Activated CD8-positive, alpha-beta T cell treated with anti-CD3 and anti-CD28 coated beads for 36 hours (primary cell): ENCODE results near the gene BBLN. TPM values are rescaled to one million over a fixed set of nuclear protein-coding genes. Genes with fewer than 3 reads are reported as not detected.
A peak's percentile ranks its signal among the peaks of the same experiment; 100 is the strongest.

Experiments used
- ATAC-seq: fragments of 200-7000 bp; cut with Tn5 transposase; one replicate; pipeline ENCODE4 v1.10.0; 2021; ENCODE audit warnings: mild to moderate bottlenecking, moderate library complexity
- CTCF ChIA-PET: fragments of 350-600 bp; sonication (Branson Sonifier 250); formaldehyde crosslinking; loops from one replicate; lab custom pipeline; 2021; ENCODE audit warnings: antibody characterized with exemption; lab: Charles Lee
- POLR2A ChIA-PET: fragments of 350-600 bp; sonication (Branson Sonifier 250); formaldehyde crosslinking; loops from one replicate; lab custom pipeline; 2021; ENCODE audit warnings: antibody characterized with exemption; lab: Charles Lee
- DNase-seq: peaks from one replicate; pipeline ENCODE4 v3.0.0-alpha.2; 2020
- H3K27ac Mint-ChIP-seq: one replicate; pipeline ENCODE4 v1.8.0; 2021; ENCODE audit warnings: mild to moderate bottlenecking, mixed read lengths
- H3K27me3 Mint-ChIP-seq: one replicate; pipeline ENCODE4 v1.8.0; 2021; ENCODE audit warnings: mixed read lengths
- H3K36me3 Mint-ChIP-seq: one replicate; pipeline ENCODE4 v1.8.0; 2021; ENCODE audit warnings: low read depth, mixed read lengths
- H3K4me1 Mint-ChIP-seq: one replicate; pipeline ENCODE4 v1.8.0; 2021; ENCODE audit warnings: low read depth, mixed read lengths
- H3K4me3 Mint-ChIP-seq: one replicate; pipeline ENCODE4 v1.8.0; 2021; ENCODE audit warnings: mild to moderate bottlenecking, moderate library complexity, mixed read lengths
- H3K9me3 Mint-ChIP-seq: one replicate; pipeline ENCODE4 v1.8.0; 2021; ENCODE audit warnings: mixed read lengths
- CTCF ChIP-seq: fragments of 200-600 bp; IDR thresholded peaks from one replicate; pipeline ENCODE4 v1.8.0; 2022; ENCODE audit warnings: antibody characterized with exemption, mild to moderate bottlenecking
- intact Hi-C: fragments of 100-400 bp; cut with micrococcal nuclease; formaldehyde crosslinking; loops from one replicate; pipeline ENCODE4 v1.10.0; 2022
- total RNA-seq, 2 experiments: library from RNA; stranded (reverse); gene quantifications; one replicate each; pipeline ENCODE4 v1.2.3, GENCODE V29; 2021

BBLN gene
- total RNA-seq, 2 experiments from 2014 or later = 127 to 132 TPM

GRCh38 chr9:128201441-128202369 is 41.6 kb downstream of the BBLN start:
- ChIA-PET CTCF (interaction anchor here (1.3 kb wide), 1 partner anchor 11 kb away, joined by 4 read pairs; the partner anchor contains the start of gene CIZ1), POLR2A (interaction anchor here (2.7 kb wide), 1 partner anchor 11 kb away, joined by 8 read pairs; the partner anchor contains the start of gene CIZ1)
- peaks cover 9% of the 10 kb centered on the region for H3K27me3 Mint-ChIP-seq
- peaks cover 18% of the 10 kb centered on the region for H3K4me1 Mint-ChIP-seq
- no peaks in the 10 kb centered on the region for H3K9me3 Mint-ChIP-seq
- TF ChIP-seq CTCF = no peak
- ATAC-seq (peak; percentile 37), DNase-seq (peak; percentile 24)
- intact Hi-C loops = no loop called here
- H3K36me3 Mint-ChIP-seq = no peaks in the 10 kb centered on the region
- no peak overlapping the region for H3K4me3 Mint-ChIP-seq
- H3K27ac Mint-ChIP-seq = peak overlapping the region; percentile 77

GRCh38 chr9:128202648-128203023 is 42.6 kb downstream of the BBLN start:
- Mint-ChIP-seq H3K4me3 (peak overlapping the region; percentile 62), H3K4me1 (peaks cover 18% of the 10 kb centered on the region), H3K36me3 (no peaks in the 10 kb centered on the region), H3K27me3 (peaks cover 9% of the 10 kb centered on the region), H3K27ac (peak overlapping the region; percentile 77), H3K9me3 (no peaks in the 10 kb centered on the region)
- ChIA-PET CTCF (no interaction called here), POLR2A (no interaction called here)
- TF ChIP-seq CTCF = no peak
- intact Hi-C loops = no loop called here
- ATAC-seq = no peak
- no peak for DNase-seq

GRCh38 chr9:128203024-128203706 is 43.1 kb downstream of the BBLN start, which contains the start of gene DNM1:
Gene DNM1 (plus strand): TSS chr9:128203379. CDS start chr9:128203471, 92 bp downstream.
- TF ChIP-seq CTCF = peak; percentile 95
- intact Hi-C loops = no loop called here
- ChIA-PET POLR2A (interaction anchor here (1.9 kb wide), 1 partner anchor 12 kb away, joined by 8 read pairs; the partner anchor contains the start of gene CIZ1), CTCF (interaction anchor here (0.7 to 1.1 kb wide), 6 partner anchors 9 to 158 kb away, joined by 3 to 6 read pairs (median 4); partner anchors contain the start of gene BBLN)
- no peaks in the 10 kb centered on the region for H3K36me3 Mint-ChIP-seq
- no peaks in the 10 kb centered on the region for H3K9me3 Mint-ChIP-seq
- peak within 1 kb of the TSS; percentile 77 for H3K27ac Mint-ChIP-seq
- peak within 1 kb of the TSS; percentile 62 for H3K4me3 Mint-ChIP-seq
- H3K27me3 Mint-ChIP-seq = peaks cover 9% of the 10 kb centered on the region
- H3K4me1 Mint-ChIP-seq = peaks cover 18% of the 10 kb centered on the region
- DNase-seq = peak; percentile 66
- peak; percentile 94 for ATAC-seq

GRCh38 chr9:128203707-128204551 is 43.9 kb downstream of the BBLN start:
- intact Hi-C loops = no loop called here

More at GRCh38 chr9:128203707-128204551, 43.9 kb downstream of the BBLN start:
- ChIA-PET POLR2A (interaction anchor here (1.9 kb wide), 1 partner anchor 13 kb away, joined by 8 read pairs; the partner anchor contains the start of gene CIZ1), CTCF (interaction anchor here (0.7 to 1.4 kb wide), 7 partner anchors 9 to 158 kb away, joined by 3 to 6 read pairs (median 4); partner anchors contain the start of gene BBLN)
- TF ChIP-seq CTCF = no peak
- DNase-seq (peak; percentile 28), ATAC-seq (peak; percentile 8)
- H3K36me3 Mint-ChIP-seq = no peaks in the 10 kb centered on the region
- H3K4me1 Mint-ChIP-seq = peaks cover 18% of the 10 kb centered on the region
- H3K27ac Mint-ChIP-seq = no peak overlapping the region
- H3K9me3 Mint-ChIP-seq = no peaks in the 10 kb centered on the region
- peak overlapping the region; percentile 43 for H3K4me3 Mint-ChIP-seq
- H3K27me3 Mint-ChIP-seq = peaks cover 9% of the 10 kb centered on the region
